HCT116 (cell line): Measurements from ENCODE around the gene HECW1.

Source experiments
- CTCF ChIP-seq, 3 experiments: fragments of 200-600 bp in 1 of 3; sonication (generic) in 1 of 3; IDR thresholded peaks in 2 of 3; conservative IDR thresholded peaks in 1 of 3; 2 replicates each; pipeline ENCODE4 v1.5.1; 2012 to 2017; ENCODE audit warnings: low read depth in 2 of 3, low read length in 2 of 3, antibody characterized with exemption in 1 of 3, borderline replicate concordance in 1 of 3, control low read depth in 1 of 3, mild to moderate bottlenecking in 1 of 3, mixed read lengths in 1 of 3, mixed run types in 1 of 3, moderate library complexity in 1 of 3; ENCODE audit not compliant: insufficient read depth in 1 of 3
- POLR2AphosphoS5 ChIP-seq: IDR thresholded peaks from 2 replicates; pipeline ENCODE4 v1.6.1; 2011; ENCODE audit warnings: mild to moderate bottlenecking, low read depth, low read length, moderate library complexity
- RAD21 ChIP-seq: IDR thresholded peaks from 2 replicates; pipeline ENCODE4 v1.6.1; 2012; ENCODE audit warnings: low read depth, mild to moderate bottlenecking
- SIN3A ChIP-seq: IDR thresholded peaks from 2 replicates; pipeline ENCODE4 v1.6.1; 2012; ENCODE audit warnings: low read depth
- YY1 ChIP-seq: IDR thresholded peaks from 2 replicates; pipeline ENCODE4 v1.6.1; 2011; ENCODE audit warnings: low read length, low read depth, moderate library complexity, mild to moderate bottlenecking; ENCODE audit not compliant: insufficient replicate concordance; ENCODE audit errors: extremely low read depth

GRCh38 chr7:43491984-43492383 is 379.5 kb downstream of the HECW1 start:
- TF ChIP-seq YY1 (no peak), SIN3A (no peak), RAD21 (no peak), POLR2AphosphoS5 (no peak), CTCF (IDR thresholded peaks at IDR 0.05 in 2 of 3, conservative IDR thresholded peaks at IDR 0.05 in 1 of 3; ENCODE audit: borderline replicate concordance in 1 of 3, insufficient read depth in 1 of 3, low read depth in 2 of 3, low read length in 2 of 3) (no peak)
